NCI-H187 (cell line): Measurements from ENCODE around the gene CCDC148.

Source experiments
- DNase-seq, 2 experiments: peaks; one replicate each; lab custom pipeline; 2025; lab: John Stamatoyannopoulos, UW

CCDC148 gene

DNA sequence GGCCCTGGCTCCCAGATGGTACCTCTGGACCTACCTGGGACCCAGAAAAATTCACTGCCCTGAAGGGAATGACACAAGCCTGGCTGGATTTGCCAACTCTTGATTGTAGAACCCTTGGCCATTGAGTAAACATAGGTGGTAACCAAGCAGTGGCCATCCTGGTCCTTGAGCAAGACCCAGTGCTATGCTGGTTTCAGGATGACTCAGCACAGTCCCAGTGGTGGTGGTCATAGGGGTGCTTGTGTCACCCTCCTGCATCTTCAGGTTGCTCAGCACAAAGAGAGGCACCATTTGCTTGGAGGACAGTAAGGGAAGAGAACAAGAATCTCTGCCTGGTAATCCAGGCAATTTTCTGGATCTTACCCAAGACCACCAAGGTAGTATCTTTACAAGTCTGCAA lies 302.0 kb downstream of the CCDC148 start:
- no peak for DNase-seq

DNA sequence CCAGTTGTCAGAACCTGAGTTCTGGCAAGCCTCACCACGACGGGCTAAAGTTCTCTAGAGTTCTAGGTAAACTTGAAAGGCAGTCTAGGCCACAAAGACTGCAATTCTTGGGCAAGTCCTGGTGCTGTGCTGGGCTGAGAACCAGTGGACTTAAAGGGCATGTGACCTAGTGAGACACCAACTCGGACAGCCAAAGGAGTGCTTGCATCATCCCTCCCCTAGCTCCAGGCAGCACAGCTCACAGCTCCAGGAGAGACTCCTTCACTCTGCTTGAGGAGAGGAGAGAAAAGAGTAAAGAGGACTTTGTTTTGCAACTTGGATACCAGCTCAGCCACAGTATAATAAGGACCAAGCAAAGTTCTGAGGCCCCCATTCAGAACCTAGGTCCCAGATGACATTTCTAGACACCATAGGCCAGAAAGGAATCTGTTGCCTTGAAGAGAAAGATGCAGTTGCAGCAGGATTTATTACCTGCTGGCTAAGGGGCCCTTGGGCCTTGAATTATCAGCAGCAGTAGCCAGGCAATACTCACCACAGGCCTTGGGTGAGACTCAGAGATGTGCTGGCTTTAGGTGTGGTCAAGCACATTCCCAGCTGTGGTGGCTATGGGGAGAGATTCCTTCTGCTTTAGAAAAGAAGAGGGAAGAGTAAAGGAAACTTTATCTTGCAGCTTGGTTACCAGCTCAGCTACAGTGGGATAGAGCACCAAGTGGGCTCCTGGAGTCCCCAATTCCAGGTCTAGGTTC lies 303.1 kb downstream of the CCDC148 start:
- DNase-seq = no peak

DNA sequence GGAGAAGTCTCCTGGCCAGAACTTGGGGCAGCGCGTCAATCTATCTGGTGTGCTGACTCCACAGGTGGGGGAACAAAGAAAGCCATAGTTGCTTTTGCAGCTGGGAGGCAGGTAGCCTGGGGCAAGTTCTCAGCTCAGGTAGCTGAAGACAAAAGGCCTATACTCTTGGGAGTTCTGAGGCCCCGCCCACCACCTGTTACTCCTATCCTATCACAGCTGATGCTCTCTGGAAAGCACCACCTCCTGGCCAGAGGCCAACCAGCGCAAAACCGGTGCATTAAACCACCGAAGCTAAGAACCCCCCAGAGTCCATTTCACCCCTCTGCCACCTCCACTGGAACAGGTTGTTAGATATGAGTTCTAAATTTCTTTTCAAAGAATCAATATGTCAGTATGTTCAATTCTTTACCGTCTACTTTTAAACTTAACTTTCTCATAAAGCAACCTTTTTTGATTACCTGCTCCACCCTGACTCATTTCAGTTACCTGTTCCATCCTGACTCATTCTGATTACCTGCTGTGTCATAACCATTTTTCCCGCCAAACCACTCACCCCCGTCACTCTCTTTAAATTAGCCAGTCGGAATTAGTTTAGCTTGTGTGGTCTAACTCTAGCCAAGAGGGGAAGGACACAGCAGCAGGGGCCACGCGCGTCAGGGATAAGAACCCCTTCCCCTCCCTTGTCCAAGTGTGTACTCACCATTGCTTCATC lies 311.5 kb downstream of the CCDC148 start:
- DNase-seq = no peak

GRCh38 chr2:158143703-158144360 lies 312.7 kb downstream of the CCDC148 start:
- no peak for DNase-seq

- no peak for DNase-seq
These were observed 313.8 kb downstream of the CCDC148 start for GRCh38 chr2:158142568-158143332.

- DNase-seq = no peak
These were observed 314.4 kb downstream of the CCDC148 start for GRCh38 chr2:158142165-158142564.

DNA sequence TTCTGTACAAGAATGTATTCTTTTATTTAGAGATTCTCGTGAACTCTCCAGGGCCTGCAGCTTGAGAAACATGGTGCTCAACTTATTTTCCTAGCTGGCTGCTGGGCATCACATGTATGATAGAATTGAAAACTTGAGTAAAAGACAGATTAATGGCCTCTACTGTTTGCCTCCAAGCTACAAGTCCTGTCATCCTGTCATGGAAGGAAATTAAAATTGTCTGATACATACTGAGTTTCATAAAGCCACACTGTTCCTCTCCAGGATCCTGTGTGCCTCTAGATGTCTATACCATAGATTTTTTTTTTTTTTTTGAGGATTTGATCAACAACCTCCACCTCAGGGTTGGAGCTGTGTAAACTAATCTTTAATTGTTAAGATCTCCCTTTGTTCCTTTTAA lies 316.4 kb downstream of the CCDC148 start:
- no peak for DNase-seq

DNA sequence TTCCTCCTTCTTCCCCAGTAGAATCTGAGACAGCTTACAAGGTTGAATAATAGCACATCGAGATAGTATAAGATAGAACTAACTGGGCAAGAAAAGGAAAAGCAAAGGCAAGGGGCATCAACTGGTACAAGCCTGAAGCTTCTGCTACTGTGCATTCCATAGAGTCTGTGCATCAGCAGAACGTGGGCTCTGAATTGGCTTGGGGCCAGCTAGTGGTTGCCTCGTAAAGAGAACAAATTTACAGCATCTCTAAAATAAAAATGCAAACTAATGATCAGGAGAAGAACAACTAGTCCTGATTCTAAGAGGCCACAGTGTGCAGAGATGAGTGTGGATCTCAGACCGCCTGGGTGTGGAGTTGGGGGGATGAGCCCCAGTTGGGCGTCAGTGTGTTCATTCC lies 318.3 kb downstream of the CCDC148 start:
- no peak for DNase-seq

DNA sequence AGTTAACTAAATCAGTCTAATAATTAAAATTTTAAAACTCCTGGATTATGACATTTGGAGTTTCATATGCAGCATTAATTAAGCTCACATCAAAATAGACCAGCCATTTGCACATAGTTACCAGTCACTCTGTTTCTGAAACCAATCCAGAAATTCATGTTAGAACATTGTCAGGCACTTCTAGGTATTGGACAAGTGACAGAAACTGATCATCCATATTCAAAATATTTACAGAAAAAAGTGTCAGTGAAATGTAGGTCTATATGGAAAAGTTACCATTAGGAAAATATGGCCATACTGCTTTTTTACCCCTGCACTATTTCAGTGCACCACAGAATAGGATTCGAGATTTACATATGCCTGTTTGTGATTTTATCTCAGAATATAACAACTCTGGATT lies 321.5 kb downstream of the CCDC148 start:
- DNase-seq = no peak

- no peak for DNase-seq
These were observed 321.9 kb downstream of the CCDC148 start for GRCh38 chr2:158134655-158135054.

GRCh38 chr2:158134055-158134454 lies 322.5 kb downstream of the CCDC148 start:
- DNase-seq = no peak

DNA sequence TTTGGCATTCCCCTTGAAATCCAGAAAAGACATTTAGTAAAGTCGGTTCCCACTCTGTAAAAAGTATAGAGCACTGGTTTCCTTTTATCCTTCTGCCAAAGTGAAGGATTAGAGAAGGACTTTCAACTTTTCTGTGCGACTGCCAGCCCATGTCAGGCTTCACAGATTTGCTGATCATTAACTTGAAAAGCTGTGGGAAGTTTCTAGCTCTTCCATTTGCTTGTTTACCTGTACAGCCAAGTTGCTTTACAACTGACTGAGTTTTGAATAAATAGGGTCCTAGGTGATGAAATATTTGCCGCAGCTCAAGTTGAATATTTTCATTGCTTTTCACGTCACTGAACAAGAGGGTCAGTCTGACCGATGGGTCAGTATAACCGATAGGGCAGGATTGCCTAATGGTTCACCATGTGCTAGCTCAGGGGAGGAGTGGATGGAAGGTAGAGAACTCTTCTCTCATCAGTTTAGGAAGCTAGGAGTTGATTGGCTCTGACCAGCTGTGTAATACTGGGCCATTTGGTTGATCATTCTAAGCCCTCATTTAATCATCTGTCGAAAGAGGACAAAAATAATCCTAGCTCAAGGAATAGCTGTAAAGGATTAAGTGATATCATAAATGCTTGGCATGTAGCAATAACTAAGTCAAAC lies 324.5 kb downstream of the CCDC148 start:
- DNase-seq = no peak

GRCh38 chr2:158131483-158131912 lies 325.1 kb downstream of the CCDC148 start:
- DNase-seq = no peak

DNA sequence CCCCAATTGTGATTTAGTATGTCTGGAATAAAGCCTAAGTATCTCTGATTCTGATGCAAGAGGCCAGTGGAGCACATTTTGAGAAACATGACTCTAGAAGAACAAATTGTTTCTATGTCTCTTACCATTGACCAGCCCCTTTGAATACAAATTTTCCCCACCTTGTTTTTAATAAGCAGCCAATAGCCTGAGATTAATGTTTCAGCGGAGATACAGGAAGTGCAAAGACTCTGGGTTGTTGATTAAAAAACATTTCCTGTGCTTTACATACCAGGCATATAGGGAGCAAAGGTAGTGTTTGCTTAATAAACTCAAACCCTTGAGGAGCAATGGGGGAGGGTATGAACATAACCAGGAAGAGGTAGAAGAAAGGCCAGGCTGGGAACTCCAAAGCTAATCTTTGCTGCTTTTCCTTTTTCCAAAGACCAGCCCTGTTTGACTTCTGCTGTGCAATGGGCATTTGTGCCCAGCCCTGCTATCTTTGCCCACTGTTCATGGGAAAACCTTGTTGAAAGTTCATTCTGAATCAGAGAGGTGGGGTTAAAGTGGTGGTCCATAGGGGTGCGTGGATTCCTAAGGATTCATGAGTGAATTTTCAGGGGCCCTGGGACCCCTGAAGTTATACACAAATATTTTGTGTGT lies 325.6 kb downstream of the CCDC148 start:
- DNase-seq = no peak

- no peak for DNase-seq
These were observed 327.5 kb downstream of the CCDC148 start for GRCh38 chr2:158129037-158129436.

GRCh38 chr2:158128168-158128973 lies 328.2 kb downstream of the CCDC148 start:
- no peak for DNase-seq

- no peak for DNase-seq
These were observed 329.2 kb downstream of the CCDC148 start for GRCh38 chr2:158127380-158127804.

DNA sequence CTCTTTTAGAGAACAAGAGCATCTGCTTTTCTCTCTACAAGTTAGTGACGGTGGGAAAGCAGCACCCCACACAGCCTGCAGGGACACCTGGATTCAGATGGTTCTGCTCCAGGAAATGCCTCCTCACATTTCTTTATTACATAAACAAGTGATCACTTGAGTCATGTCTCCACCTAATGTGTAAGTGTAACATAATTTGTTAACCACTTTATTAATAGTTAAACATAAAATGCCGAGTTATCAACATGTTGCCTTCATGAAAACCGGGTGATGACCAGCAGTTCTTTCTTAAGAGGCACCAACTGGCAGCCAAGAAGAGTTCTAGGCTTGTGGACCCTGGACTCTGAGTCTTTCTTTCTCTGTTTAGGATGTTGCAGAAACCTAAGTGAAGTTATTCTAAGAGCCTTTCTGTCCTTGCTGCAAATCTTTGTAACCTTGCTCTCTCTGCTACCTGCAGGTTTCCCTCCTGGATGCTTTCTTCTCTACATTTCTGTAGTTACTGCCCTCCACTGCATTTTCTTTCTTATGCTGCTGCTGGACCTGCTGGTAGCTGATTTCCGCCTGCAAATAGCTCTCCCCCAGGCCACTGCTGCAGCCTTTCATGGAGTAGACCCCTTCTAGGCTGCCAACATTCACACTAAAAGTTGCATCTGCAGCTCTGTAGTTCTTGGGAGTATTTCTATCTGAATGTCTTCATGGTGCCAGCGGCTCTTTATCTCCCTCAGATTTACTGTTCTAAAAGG lies 330.6 kb downstream of the CCDC148 start:
- DNase-seq = no peak

DNA sequence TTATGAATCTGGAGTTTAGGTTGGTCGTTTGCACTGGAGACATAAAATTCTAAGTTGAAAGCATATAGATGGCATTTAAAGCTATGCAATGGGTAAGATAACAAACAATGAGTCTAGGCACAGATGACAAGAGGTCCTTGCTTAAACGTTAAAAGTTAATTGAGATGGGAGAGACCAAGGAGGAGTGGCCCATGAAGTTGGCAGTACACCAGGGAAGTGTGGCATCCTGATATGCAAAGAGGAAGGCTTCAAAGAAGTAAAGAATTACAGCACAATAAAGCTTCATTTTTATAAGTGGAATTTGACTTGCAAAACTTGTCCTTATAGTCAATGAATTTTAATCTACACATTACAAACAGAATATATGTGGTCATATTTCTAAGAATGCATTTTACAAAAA lies 331.7 kb downstream of the CCDC148 start:
- no peak for DNase-seq
